Activated T-helper 17 cell treated with anti-CD3 and anti-CD28 coated beads, Interleukin-2, amount 50 U/mL, for 72 hours (primary cell): Measurements from ENCODE around the gene RPRD1B. TPM values are rescaled to one million over a fixed set of nuclear protein-coding genes. Genes with fewer than 3 reads are reported as not detected.
"Not testable (repeated sequence)": the region's sequence is repeated elsewhere in the genome, so short reads cannot be mapped to it uniquely, and the experiment has no call there.

Experiments used
- ATAC-seq: fragments of 150-1000 bp; cut with Tn5 transposase; replicated peaks from 2 replicates; pipeline ENCODE4 v1.10.0; 2021; ENCODE audit warnings: mild to moderate bottlenecking, moderate library complexity
- H3K27ac Mint-ChIP-seq: one replicate; pipeline ENCODE4 v1.8.0; 2022; ENCODE audit warnings: mixed read lengths
- H3K27me3 Mint-ChIP-seq: one replicate; pipeline ENCODE4 v1.8.0; 2022; ENCODE audit warnings: mixed read lengths
- H3K36me3 Mint-ChIP-seq: one replicate; pipeline ENCODE4 v1.8.0; 2022; ENCODE audit warnings: low read depth, mild to moderate bottlenecking, mixed read lengths
- H3K4me1 Mint-ChIP-seq: one replicate; pipeline ENCODE4 v1.8.0; 2022; ENCODE audit warnings: mixed read lengths
- H3K4me3 Mint-ChIP-seq: one replicate; pipeline ENCODE4 v1.8.0; 2022; ENCODE audit warnings: mild to moderate bottlenecking, mixed read lengths
- H3K9me3 Mint-ChIP-seq: one replicate; pipeline ENCODE4 v1.8.0; 2022; ENCODE audit warnings: mixed read lengths
- total RNA-seq, 2 donors: library from RNA; stranded (reverse); gene quantifications; one replicate each; pipeline ENCODE4 v1.2.3, GENCODE V29; 2022

Gene RPRD1B
- total RNA-seq, 2 donors from 2014 or later: 37.9 to 46.0 TPM

DNA sequence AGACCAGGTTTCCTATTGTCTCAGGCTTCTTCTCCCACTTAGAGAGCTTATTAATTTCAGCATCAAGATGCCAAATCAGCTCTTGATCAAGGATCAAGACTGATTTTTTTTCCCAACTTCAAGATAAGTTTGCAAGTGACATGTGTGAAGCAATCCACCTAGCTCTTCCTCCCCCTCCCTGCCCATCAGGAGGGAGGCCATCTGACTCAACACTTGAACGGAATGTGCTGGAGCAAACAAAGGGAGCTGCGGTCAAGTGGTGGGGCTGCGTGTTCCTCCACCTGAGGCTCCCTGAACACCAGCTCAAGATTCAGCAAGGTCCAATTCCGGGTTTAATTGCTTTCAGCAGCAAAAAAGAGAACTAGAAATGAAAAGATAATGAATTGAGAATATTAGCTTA is 39.0 kb upstream of the RPRD1B start:
- H3K27ac Mint-ChIP-seq: peak overlapping the region; percentile 39
- no peak for ATAC-seq
- peaks cover 28% of the 10 kb centered on the region for H3K4me1 Mint-ChIP-seq

DNA sequence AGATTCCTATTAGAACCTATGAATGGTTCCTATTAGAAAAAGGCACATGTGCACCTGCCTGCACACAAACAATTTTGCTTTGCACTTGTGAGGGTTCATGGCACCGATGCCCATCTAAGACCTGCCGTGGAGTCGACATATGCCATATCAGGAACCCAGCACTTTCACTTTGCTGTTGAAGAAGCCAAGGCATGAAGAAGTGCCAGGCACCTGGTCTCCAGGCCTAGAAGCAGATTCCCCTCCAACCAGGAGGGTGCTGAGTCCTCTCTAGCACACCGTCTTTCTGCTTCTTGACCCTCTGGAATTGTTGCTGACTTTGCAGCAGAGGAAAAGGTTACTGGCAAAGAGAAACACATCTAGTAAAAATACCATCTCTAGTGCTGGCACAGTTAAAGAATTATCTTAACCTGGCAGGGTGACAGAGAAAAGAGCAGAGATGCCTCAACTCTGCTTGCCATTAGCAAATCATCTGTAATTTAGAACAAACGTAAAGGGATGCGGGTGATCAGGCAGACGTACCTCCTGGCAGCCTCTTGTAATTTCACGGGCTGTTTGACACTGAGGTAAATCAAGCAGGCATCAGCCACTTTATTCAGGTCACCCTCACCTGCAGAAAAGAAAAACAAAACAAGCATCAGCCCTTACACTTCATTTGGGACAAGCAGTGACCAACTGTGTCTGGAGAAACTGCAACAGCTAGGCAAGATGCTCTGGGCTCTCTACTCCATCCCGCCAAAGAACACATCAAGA is 37.5 kb upstream of the RPRD1B start:
- peaks cover 23% of the 10 kb centered on the region for H3K4me1 Mint-ChIP-seq
- H3K4me3 Mint-ChIP-seq: no peak overlapping the region
- no peaks in the 10 kb centered on the region for H3K9me3 Mint-ChIP-seq
- no peak overlapping the region for H3K27ac Mint-ChIP-seq
- no peak for ATAC-seq
- H3K36me3 Mint-ChIP-seq: peaks cover 98% of the 10 kb centered on the region
- H3K27me3 Mint-ChIP-seq: no peaks in the 10 kb centered on the region

More for the DNA sequence above, 39.0 kb upstream of the RPRD1B start:
- Mint-ChIP-seq H3K9me3 (no peaks in the 10 kb centered on the region), H3K27me3 (no peaks in the 10 kb centered on the region), H3K36me3 (peaks cover 98% of the 10 kb centered on the region), H3K4me3 (no peak overlapping the region)

DNA sequence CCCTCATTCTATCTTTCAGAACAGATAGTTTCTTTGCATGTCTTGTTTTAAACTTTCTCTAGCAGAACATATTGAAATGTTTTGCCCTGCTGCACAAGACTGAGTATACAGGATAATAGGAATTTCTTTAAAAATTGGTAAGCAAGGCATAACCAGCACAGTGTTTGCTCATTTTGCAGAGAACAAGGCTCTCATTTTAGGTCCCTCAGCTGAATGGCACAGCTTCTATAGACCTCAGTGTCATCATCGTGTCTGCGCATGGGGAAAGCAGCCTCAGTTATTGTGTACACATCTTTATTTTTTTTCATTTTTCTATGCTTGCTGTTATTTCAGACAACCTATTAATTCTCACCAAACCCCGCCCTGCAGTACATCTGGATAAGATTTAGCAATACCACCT is 36.0 kb upstream of the RPRD1B start:
- Mint-ChIP-seq H3K27me3 (no peaks in the 10 kb centered on the region), H3K27ac (no peak overlapping the region), H3K4me3 (no peak overlapping the region), H3K4me1 (peaks cover 18% of the 10 kb centered on the region), H3K9me3 (no peaks in the 10 kb centered on the region), H3K36me3 (peaks cover 98% of the 10 kb centered on the region)
- no peak for ATAC-seq

DNA sequence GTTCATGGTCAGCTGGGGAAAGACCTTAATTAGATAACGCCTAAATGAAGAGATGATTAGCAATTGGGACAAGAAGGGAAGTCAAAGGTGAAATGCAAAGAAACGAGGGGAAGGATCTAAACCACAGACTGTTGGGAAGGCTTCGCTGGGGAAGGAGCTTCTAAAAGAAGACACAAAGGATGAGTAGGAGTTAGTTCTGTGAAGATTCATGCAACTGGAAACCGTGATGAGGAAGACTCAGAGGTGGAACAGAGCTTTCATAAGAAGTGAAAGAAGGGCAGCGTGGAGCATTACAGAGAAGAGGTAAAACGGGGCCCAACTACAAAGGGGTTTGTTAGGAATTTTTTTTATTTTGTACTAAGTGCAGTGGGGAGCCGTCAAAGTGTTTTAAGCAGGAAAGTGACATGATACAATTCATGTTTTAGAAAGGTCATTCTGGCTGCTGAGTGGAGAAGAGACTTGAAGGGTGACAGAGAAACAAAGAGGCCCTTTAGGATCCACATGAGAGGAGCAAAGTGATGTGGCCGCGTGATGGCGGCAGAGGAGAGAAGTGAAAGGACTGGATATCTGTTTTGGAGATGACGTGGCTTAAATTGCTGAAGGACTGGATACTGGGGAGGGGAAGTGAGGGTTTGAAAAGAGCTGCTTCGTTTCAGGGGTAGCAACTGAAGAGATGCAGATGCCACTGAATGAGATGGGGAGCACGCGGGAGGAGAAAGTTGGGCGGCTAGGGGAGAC is 33.9 kb upstream of the RPRD1B start:
- Mint-ChIP-seq H3K27me3 (no peaks in the 10 kb centered on the region), H3K4me1 (peaks cover 16% of the 10 kb centered on the region), H3K4me3 (no peak overlapping the region), H3K9me3 (no peaks in the 10 kb centered on the region), H3K36me3 (peaks cover 100% of the 10 kb centered on the region), H3K27ac (peak overlapping the region; percentile 87)
- no peak for ATAC-seq

DNA sequence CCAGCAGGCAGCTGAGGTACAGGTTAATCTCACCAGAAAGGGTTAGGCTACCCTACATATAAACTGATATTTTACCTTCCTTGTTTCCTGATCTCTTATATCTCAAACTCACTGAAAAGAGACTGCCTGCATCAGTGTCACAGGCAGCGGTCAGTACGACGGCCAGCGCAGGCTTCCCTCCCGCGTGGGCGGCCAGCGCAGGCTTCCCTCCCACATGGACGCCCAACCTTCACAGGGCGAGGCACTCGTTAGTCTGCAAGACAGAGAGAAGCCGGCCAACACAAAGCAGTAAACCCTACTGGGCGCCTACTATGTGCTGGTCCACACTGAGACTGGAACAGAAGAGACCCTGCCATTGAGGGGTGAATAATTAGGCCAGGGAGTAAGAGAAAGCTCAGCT is 33.3 kb upstream of the RPRD1B start:
- no peaks in the 10 kb centered on the region for H3K9me3 Mint-ChIP-seq
- peak overlapping the region; percentile 87 for H3K27ac Mint-ChIP-seq
- peaks cover 100% of the 10 kb centered on the region for H3K36me3 Mint-ChIP-seq
- H3K27me3 Mint-ChIP-seq: no peaks in the 10 kb centered on the region
- no peak overlapping the region for H3K4me3 Mint-ChIP-seq
- H3K4me1 Mint-ChIP-seq: peaks cover 15% of the 10 kb centered on the region
- no peak for ATAC-seq

DNA sequence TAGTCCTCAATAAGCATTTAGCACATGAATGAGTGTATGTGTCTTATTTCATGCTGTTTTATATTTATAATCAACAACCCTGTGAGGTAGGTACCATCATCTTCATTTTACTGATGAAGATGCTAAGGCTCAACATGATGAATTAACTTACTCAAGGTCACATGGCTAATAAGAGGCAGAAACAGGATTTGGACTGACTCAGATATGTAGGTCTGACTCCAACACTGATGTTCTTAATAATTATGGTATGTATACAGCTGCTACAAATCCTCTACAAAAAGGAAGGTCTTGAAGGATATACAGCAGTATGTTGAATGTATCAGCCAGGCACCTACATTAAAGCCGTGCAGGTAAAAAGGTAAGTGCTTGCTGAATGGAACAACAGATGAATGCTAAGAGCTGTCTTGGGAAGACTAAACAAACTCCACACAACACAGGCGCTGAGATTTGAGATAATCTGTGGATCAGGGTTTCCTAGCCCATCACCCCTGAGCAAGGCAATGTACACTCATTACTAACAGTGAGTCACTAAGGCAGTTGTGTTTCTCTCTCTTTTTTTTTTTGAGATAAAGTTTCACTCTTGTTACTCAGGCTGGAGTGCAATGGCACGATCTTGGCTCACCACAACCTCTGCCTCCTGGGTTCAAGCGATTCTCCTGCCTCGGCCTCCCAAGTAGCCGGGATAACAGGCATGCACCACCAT is 32.2 kb upstream of the RPRD1B start:
- peak overlapping the region; percentile 79 for H3K27ac Mint-ChIP-seq

DNA sequence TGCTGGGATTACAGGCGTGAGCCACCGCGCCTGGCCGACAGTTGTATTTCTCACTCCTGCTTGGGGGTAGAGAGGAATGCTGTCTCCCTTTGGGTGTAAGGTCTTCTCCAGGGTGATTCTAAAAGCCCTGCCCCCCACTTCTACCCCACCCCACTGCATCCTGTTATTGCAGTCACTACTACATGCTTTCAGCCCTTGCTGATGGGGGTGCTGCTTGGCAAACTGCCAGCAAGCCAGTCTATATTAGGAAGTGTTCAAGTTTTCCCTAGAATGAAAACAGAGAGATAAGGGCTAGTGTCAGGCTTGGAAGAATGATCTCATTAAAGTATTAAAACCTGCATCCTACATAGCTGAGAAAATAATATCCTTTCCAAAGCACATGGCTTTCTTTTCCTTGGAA is 31.6 kb upstream of the RPRD1B start:
- no peak overlapping the region for H3K4me3 Mint-ChIP-seq
- no peaks in the 10 kb centered on the region for H3K9me3 Mint-ChIP-seq
- H3K27ac Mint-ChIP-seq: peak overlapping the region; percentile 79
- no peak for ATAC-seq
- peaks cover 22% of the 10 kb centered on the region for H3K4me1 Mint-ChIP-seq
- no peaks in the 10 kb centered on the region for H3K27me3 Mint-ChIP-seq
- H3K36me3 Mint-ChIP-seq: peaks cover 100% of the 10 kb centered on the region

More for the DNA sequence above, 32.2 kb upstream of the RPRD1B start:
- ATAC-seq: peak; percentile 92
- Mint-ChIP-seq H3K4me1 (peaks cover 18% of the 10 kb centered on the region), H3K36me3 (peaks cover 100% of the 10 kb centered on the region), H3K4me3 (no peak overlapping the region), H3K27me3 (no peaks in the 10 kb centered on the region), H3K9me3 (no peaks in the 10 kb centered on the region)

DNA sequence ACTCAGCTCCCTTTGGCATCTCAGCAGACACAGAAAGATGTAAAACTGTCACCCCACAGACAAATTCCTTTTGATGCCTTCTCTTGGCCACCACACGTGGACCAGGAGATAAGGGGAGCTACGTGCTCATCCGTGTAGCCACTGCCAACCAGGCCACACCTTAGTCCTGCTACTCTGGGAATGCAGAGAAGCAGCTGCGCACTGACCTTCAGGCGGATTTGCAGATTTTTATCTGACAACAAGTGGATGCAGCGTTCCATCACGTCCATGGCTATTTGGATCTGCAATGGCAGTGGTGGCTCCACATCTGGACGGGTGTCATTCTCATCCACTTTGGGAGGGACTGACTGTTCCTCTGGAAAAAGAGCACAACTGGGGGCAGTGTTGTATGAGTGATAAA is 31.1 kb upstream of the RPRD1B start:
- ATAC-seq: no peak

DNA sequence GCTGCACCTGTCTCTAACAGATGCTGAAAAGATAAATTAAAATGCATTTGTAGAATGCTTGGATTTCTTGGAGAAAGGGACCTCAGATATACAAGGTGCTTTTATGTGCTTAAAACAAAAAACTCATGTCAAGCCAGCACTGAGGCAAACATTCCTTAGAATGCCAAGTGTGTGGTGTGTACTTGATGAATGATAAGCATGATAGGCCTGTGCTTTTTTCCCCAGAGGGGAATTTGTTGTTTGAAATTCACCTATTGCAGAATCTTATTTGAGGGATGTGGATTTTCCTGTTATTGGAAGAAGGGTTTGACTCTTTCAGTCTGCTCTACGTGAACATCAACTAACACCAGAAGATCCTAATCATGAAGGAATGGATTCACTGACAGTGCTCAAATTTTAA is 29.1 kb upstream of the RPRD1B start:
- Mint-ChIP-seq H3K9me3 (no peaks in the 10 kb centered on the region), H3K4me3 (no peak overlapping the region), H3K27me3 (no peaks in the 10 kb centered on the region), H3K36me3 (peaks cover 97% of the 10 kb centered on the region), H3K4me1 (peaks cover 20% of the 10 kb centered on the region), H3K27ac (no peak overlapping the region)
- no peak for ATAC-seq

More for the DNA sequence above, 31.1 kb upstream of the RPRD1B start:
- H3K4me3 Mint-ChIP-seq: no peak overlapping the region
- H3K27ac Mint-ChIP-seq: peak overlapping the region; percentile 79
- peaks cover 100% of the 10 kb centered on the region for H3K36me3 Mint-ChIP-seq
- H3K9me3 Mint-ChIP-seq: no peaks in the 10 kb centered on the region
- no peaks in the 10 kb centered on the region for H3K27me3 Mint-ChIP-seq
- H3K4me1 Mint-ChIP-seq: peaks cover 22% of the 10 kb centered on the region

DNA sequence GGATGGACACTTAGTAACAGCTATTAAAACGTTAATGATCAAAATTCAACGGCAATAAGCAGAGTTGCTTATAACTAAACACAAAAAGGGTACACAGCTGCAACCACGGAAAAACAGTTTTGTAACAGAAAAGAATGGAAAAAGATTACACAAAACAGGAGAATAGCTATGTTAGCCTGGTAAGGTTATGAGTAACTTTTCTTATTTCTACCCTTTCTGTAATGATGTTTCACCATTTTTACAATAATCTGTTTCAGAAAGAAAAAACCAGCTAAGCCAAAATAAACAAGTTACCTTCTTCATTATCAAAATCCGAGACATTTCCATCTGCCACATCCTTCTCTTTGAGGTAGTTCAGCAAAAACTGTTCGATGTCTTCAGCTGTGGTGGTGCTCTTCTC is 27.6 kb upstream of the RPRD1B start:
- Mint-ChIP-seq H3K27me3 (no peaks in the 10 kb centered on the region), H3K36me3 (peaks cover 86% of the 10 kb centered on the region), H3K4me3 (peak overlapping the region; percentile 5), H3K4me1 (peaks cover 13% of the 10 kb centered on the region), H3K27ac (peak overlapping the region; percentile 40), H3K9me3 (no peaks in the 10 kb centered on the region)
- peak; percentile 34 for ATAC-seq

DNA sequence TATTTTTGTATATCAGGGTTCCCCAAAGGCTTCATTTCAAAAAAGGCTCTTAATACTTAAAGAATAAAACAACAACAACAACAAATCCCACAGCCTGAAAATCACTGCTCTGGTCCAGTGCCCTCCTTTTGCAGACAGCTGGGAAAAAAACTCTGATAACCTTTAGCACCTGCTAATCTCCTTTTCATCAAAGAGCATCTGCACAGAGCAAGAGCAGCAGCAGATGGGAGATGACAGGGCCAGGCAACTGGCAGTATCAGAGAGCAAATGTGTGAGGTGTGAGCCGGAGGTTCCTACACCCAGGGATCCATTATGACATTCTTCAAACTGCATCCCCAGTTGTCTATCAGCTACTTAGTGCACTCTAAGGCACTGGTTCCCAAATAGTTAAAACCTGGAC is 26.0 kb upstream of the RPRD1B start:
- H3K9me3 Mint-ChIP-seq: no peaks in the 10 kb centered on the region
- no peak overlapping the region for H3K4me3 Mint-ChIP-seq
- ATAC-seq: no peak
- peaks cover 8% of the 10 kb centered on the region for H3K4me1 Mint-ChIP-seq
- H3K36me3 Mint-ChIP-seq: peaks cover 84% of the 10 kb centered on the region
- H3K27me3 Mint-ChIP-seq: no peaks in the 10 kb centered on the region
- H3K27ac Mint-ChIP-seq: peak overlapping the region; percentile 50

DNA sequence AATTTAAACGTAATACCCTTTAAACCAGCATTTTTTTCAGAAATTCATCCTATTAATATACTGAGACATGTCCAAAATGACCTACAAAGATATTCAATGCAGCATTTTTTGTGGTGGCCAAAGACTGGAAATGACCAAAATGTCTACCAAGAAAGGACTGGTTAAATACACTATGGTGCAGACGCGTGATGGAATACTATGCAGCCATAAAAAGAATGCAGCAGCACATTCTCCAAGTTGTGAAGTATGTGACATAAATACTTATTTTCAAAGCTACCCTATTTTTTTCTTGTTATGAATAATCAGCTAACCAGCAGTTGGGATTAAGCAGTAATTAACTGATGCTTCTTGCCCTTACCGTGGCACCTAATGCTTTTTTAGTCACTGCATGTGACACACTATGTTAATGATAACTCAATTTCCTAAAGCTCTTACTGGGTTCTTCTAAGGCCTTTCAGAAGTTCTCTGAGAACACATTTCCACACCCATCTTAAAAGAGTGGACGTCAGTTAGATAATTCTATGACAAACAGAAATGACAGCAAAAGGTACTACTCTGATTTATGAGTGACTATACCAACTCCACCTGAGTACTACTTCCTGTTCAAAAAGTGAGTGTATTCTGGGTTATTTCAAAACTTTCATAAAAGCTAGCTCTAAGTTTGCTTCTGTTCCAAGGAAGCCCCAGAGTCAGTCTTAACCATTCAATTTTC is 25.2 kb upstream of the RPRD1B start:
- ATAC-seq: peak; percentile 11
- Mint-ChIP-seq H3K9me3 (no peaks in the 10 kb centered on the region), H3K36me3 (peaks cover 84% of the 10 kb centered on the region), H3K27ac (no peak overlapping the region), H3K4me1 (peaks cover 8% of the 10 kb centered on the region), H3K27me3 (no peaks in the 10 kb centered on the region), H3K4me3 (no peak overlapping the region)

DNA sequence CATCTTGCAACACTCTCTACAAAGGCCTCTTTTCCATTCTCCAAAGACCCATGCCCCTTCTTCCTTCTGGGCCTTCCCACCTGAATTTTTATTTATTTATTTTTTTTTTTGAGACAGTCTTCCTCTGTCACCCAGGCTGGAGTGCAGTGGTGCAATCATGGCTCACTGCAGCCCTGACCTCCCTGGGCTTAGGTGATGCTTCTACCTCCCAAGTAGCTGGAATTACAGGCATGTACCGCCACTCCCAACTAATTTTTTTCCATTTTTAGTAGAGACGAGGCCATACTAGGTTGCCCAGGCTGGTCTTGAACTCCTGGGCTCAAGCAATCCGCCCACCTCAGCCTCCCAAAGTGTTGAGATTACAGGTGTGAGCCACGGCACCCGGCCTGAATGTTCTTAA is 24.1 kb upstream of the RPRD1B start:
- not testable (repeated sequence) for H3K4me3 Mint-ChIP-seq, H3K27ac Mint-ChIP-seq
- H3K36me3 Mint-ChIP-seq: peaks cover 84% of the 10 kb centered on the region

DNA sequence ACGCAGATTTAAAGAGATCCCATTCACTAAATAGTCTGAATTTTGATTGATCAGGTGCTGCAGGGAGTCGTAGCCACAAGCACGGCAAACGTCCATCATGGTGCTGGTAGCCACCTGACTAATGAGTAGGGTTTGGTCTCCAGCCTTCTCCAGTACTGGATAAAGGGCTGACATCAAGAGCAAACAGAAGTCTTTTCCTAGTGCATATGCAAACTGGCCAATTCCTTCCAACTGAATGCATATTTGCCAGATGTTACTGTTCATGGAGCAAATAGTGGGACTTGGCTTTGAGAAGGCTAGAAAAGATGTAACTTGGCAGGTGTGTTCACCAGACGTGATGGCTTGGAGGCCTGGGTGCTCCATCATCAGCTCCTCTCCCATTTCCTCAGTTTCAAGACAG is 21.9 kb upstream of the RPRD1B start:
- no peak overlapping the region for H3K27ac Mint-ChIP-seq
- peaks cover 84% of the 10 kb centered on the region for H3K36me3 Mint-ChIP-seq
- H3K4me1 Mint-ChIP-seq: peaks cover 6% of the 10 kb centered on the region
- H3K9me3 Mint-ChIP-seq: no peaks in the 10 kb centered on the region
- H3K27me3 Mint-ChIP-seq: no peaks in the 10 kb centered on the region
- ATAC-seq: no peak
- H3K4me3 Mint-ChIP-seq: no peak overlapping the region

More for the DNA sequence above, 24.1 kb upstream of the RPRD1B start:
- not testable (repeated sequence) for H3K9me3 Mint-ChIP-seq, ATAC-seq, H3K27me3 Mint-ChIP-seq
- peaks cover 10% of the 10 kb centered on the region for H3K4me1 Mint-ChIP-seq
